Endothelial cell of umbilical vein (primary cell): Measurements from ENCODE around the gene SVIL. TPM values are rescaled to one million over a fixed set of nuclear protein-coding genes. Genes with fewer than 3 reads are reported as not detected.
"Not testable (repeated sequence)": the region's sequence is repeated elsewhere in the genome, so short reads cannot be mapped to it uniquely, and the experiment has no call there.

Experiments used
- BruUV-seq: library from RNA; stranded (reverse); fragments of 400-500 nt; replicated peaks from 2 replicates; lab custom pipeline; 2021; lab: Mats Ljungman, UMichigan
- CTCF ChIA-PET: fragments of 300-600, 350-600 bp; sonication (Branson Sonifier 250); formaldehyde crosslinking; loops from one replicate; lab custom pipeline; 2021; ENCODE audit warnings: antibody characterized with exemption, inconsistent platforms; lab: Charles Lee
- POLR2A ChIA-PET: fragments of 300-600, 350-600 bp; sonication (Branson Sonifier 250); formaldehyde crosslinking; loops from one replicate; lab custom pipeline; 2021; ENCODE audit warnings: antibody characterized with exemption, inconsistent platforms; lab: Charles Lee
- DNase-seq: peaks from one replicate; pipeline ENCODE4 v3.0.0-alpha.2; 2011; ENCODE audit warnings: low read depth, low spot score
- FAIRE-seq: peaks from 2 replicates; lab custom pipeline; 2011; peaks lifted over from hg19 to GRCh38; lab: Jason Lieb, UNC
- H2AFZ ChIP-seq: 2 replicates; pipeline ENCODE4 v1.6.0; 2012; ENCODE audit warnings: low read depth, low read length, control low read depth, inconsistent platforms
- H3K27ac ChIP-seq: 2 replicates; pipeline ENCODE4 v1.5.1; 2011; ENCODE audit warnings: low read depth, mild to moderate bottlenecking, control low read depth, low read length, moderate library complexity; ENCODE audit not compliant: insufficient read depth
- H3K27me3 ChIP-seq, 2 experiments: 2 replicates each; pipeline versions ENCODE4 v1.6.0 to v1.6.1; 2011; ENCODE audit warnings: low read length in 2 of 2, mixed read lengths in 1 of 2; ENCODE audit not compliant: control insufficient read depth in 2 of 2, insufficient read depth in 2 of 2
- H3K36me3 ChIP-seq, 2 experiments: 2 replicates in 1 of 2; 3 replicates in 1 of 2; pipeline ENCODE4 v1.5.1; 2011; ENCODE audit warnings: low read length in 2 of 2, mild to moderate bottlenecking in 1 of 2, moderate library complexity in 1 of 2; ENCODE audit not compliant: control insufficient read depth in 2 of 2, insufficient read depth in 2 of 2; ENCODE audit errors: extremely low read depth in 1 of 2
- H3K4me1 ChIP-seq: 3 replicates; pipeline ENCODE4 v1.5.1; 2011; ENCODE audit warnings: mild to moderate bottlenecking, low read length; ENCODE audit not compliant: control insufficient read depth, insufficient read depth; ENCODE audit errors: extremely low read depth
- H3K4me2 ChIP-seq: 2 replicates; pipeline ENCODE4 v1.6.1; 2011; ENCODE audit warnings: low read length, control low read depth, mixed read lengths; ENCODE audit not compliant: insufficient read depth
- H3K4me3 ChIP-seq, 3 experiments: fragments of 200-600 bp in 1 of 3; sonication (generic), shearing (Covaris generic) in 1 of 3; replicated peaks in 1 of 3; 2 replicates each; pipeline ENCODE4 v1.5.1; 2011 to 2016; ENCODE audit warnings: control low read depth in 3 of 3, low read length in 3 of 3, mild to moderate bottlenecking in 2 of 3, inconsistent platforms in 1 of 3, low read depth in 1 of 3, moderate library complexity in 1 of 3; ENCODE audit not compliant: insufficient read depth in 1 of 3
- H3K79me2 ChIP-seq: 2 replicates; pipeline ENCODE4 v1.6.0; 2012; ENCODE audit warnings: low read length, inconsistent platforms; ENCODE audit not compliant: control insufficient read depth, insufficient read depth
- H3K9ac ChIP-seq: replicated peaks from 2 replicates; pipeline ENCODE3; 2011; ENCODE audit warnings: low read length, control low read depth; ENCODE audit not compliant: insufficient read depth; ENCODE audit errors: extremely low read depth
- H3K9me1 ChIP-seq: replicated peaks from 3 replicates; pipeline ENCODE4 v1.6.0; 2011; ENCODE audit warnings: mild to moderate bottlenecking, low read length; ENCODE audit not compliant: control insufficient read depth, insufficient read depth; ENCODE audit errors: extremely low read depth
- H3K9me3 ChIP-seq: replicated peaks from 2 replicates; pipeline ENCODE4 v1.5.1; 2012; ENCODE audit warnings: low read length, inconsistent platforms; ENCODE audit not compliant: control insufficient read depth, insufficient read depth
- H4K20me1 ChIP-seq: replicated peaks from 2 replicates; pipeline ENCODE3; 2011; ENCODE audit warnings: mild to moderate bottlenecking, low read length; ENCODE audit not compliant: control insufficient read depth, insufficient read depth; ENCODE audit errors: extremely low read depth
- EZH2 ChIP-seq: IDR thresholded peaks from 2 replicates; pipeline ENCODE4 v1.6.1; 2012; ENCODE audit warnings: borderline replicate concordance, low read depth, mild to moderate bottlenecking, moderate library complexity, low read length, inconsistent platforms; ENCODE audit not compliant: severe bottlenecking
- FOS ChIP-seq: IDR thresholded peaks from 2 replicates; pipeline ENCODE4 v1.6.1; 2011; ENCODE audit warnings: mild to moderate bottlenecking, low read length, moderate library complexity, borderline replicate concordance; ENCODE audit not compliant: insufficient read depth
- GATA2 ChIP-seq: IDR thresholded peaks from 2 replicates; pipeline ENCODE4 v1.7.0; 2011; ENCODE audit warnings: low read depth, mild to moderate bottlenecking, moderate library complexity, mixed read lengths, low read length; ENCODE audit not compliant: insufficient read length, insufficient read depth
- JUN ChIP-seq: IDR thresholded peaks from 2 replicates; pipeline ENCODE4 v1.6.1; 2011; ENCODE audit warnings: borderline replicate concordance, low read depth; ENCODE audit not compliant: insufficient read length, insufficient read depth
- MYC ChIP-seq: IDR thresholded peaks from one replicate; pipeline ENCODE4 v1.6.1; 2011; ENCODE audit warnings: mild to moderate bottlenecking, low read depth, low read length
- POLR2A ChIP-seq: IDR thresholded peaks from 2 replicates; pipeline ENCODE4 v1.6.1; 2012; ENCODE audit warnings: low read depth, mild to moderate bottlenecking, control low read depth, low read length
- POLR2AphosphoS5 ChIP-seq: IDR thresholded peaks from 2 replicates; pipeline ENCODE4 v1.6.1; 2012; ENCODE audit warnings: low read depth, mild to moderate bottlenecking, control low read depth, low read length, moderate library complexity; ENCODE audit not compliant: insufficient read depth
- dilution Hi-C: fragments of 300-500 bp; cut with MboI; formaldehyde crosslinking; loops from one replicate; pipeline ENCODE4 v1.15.0; 2019; ENCODE audit warnings: low sequenced_read_pairs; ENCODE audit not compliant: extremely low pct_ligation_motif_present
- intact Hi-C: fragments of 100-400 bp; cut with micrococcal nuclease; formaldehyde crosslinking; loops from one replicate; pipeline ENCODE4 v1.10.0; 2022
- polyA plus RNA-seq, 4 experiments: library from polyadenylated mRNA; depleted of rRNA in 3 of 4; stranded (reverse) in 3 of 4; unstranded in 1 of 4; fragments of >200 nt; gene quantifications; 2 replicates each; pipeline versions ENCODE4 v1.2.1 to v1.2.3, GENCODE V29; 2011 to 2012; ENCODE audit warnings: missing spikeins in 1 of 4
- total RNA-seq: library from RNA; stranded (reverse); gene quantifications from 2 replicates; pipeline ENCODE4 v1.2.3, GENCODE V29; 2021
- TF ChIP-seq, protein P1 (sequence below), 2 donors: IDR thresholded peaks; 1 replicate in 1 of 2; 2 replicates in 1 of 2; pipeline ENCODE4 v1.5.1; 2011; ENCODE audit warnings: low read length in 2 of 2, mild to moderate bottlenecking in 2 of 2, moderate library complexity in 2 of 2, control low read depth in 1 of 2, inconsistent platforms in 1 of 2, low read depth in 1 of 2; ENCODE audit not compliant: insufficient read depth in 1 of 2; ENCODE audit errors: extremely low read depth in 1 of 2
- TF ChIP-seq, protein P2 (sequence below): IDR thresholded peaks from 2 replicates; pipeline ENCODE4 v1.6.1; 2011; ENCODE audit not compliant: insufficient read depth, insufficient read length

Gene SVIL
- total and polyA plus RNA-seq, 2 donors (not counting 3 experiments of a cell fraction or from before 2014, with no cell fraction given): 22.6 to 70.7 TPM

DNA sequence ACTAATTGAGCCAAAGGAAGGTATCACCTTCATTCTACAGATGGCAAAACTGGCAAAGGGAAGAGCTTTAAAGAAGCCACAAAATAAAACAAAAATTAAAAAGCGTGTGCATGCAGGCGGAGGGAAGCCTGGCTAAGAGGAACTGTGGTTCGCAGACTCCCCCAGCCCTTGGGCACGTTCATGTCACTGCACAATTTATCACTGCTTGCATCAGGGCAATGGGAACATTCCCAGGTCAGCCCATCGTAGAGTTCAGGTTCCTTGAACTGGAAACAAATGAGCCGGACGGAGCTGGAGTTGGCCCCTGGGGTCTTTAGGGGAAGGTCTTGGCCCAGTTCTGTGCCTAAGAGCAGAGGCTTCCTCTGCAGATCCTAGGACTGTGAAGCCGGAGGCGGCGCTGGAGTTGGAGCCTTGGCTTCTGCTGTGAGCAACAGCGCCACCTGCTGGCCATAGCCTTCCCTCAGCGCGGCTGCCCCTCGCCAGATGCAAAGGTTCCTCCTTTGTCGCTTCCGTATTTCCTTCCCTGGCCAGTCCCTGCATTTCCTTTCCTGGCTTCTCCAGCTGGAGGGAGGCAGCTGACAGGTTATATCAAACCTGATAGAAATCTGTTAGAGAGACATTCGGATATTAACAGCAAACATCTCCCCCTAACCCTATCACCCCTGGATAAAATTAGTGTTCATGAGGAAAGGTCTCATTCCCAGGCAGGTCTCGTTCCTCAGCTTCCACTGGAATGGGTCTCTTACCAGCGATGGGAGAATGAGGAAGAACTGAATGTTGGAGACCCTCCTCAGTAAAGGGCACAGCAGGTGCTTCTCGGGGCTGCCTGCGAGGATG, 185.8 kb downstream of the SVIL start:
- H3K27me3 ChIP-seq, H3K36me3 ChIP-seq, H3K4me1 ChIP-seq, H2AFZ ChIP-seq, H3K9me3 ChIP-seq, H3K9ac ChIP-seq, POLR2A ChIA-PET, H3K4me3 ChIP-seq, BruUV-seq, H3K27ac ChIP-seq, dilution Hi-C loops, H3K9me1 ChIP-seq, H3K79me2 ChIP-seq, H4K20me1 ChIP-seq: not testable (repeated sequence)
- peak overlapping the region; percentile 33 for H3K4me2 ChIP-seq
- CTCF ChIA-PET: interaction anchor here (0.5 to 1.7 kb wide), 5 partner anchors 24 to 74 kb away, joined by 3 to 9 read pairs (median 4); no protein-coding TSS in a partner anchor
- DNase-seq: peak; percentile 75
- intact Hi-C loops: loop anchor here (1.0 kb wide), 2 partner anchors 63 to 72 kb away; no protein-coding TSS in a partner anchor
- FAIRE-seq: peak; percentile 98
- TF ChIP-seq, protein P1, sequence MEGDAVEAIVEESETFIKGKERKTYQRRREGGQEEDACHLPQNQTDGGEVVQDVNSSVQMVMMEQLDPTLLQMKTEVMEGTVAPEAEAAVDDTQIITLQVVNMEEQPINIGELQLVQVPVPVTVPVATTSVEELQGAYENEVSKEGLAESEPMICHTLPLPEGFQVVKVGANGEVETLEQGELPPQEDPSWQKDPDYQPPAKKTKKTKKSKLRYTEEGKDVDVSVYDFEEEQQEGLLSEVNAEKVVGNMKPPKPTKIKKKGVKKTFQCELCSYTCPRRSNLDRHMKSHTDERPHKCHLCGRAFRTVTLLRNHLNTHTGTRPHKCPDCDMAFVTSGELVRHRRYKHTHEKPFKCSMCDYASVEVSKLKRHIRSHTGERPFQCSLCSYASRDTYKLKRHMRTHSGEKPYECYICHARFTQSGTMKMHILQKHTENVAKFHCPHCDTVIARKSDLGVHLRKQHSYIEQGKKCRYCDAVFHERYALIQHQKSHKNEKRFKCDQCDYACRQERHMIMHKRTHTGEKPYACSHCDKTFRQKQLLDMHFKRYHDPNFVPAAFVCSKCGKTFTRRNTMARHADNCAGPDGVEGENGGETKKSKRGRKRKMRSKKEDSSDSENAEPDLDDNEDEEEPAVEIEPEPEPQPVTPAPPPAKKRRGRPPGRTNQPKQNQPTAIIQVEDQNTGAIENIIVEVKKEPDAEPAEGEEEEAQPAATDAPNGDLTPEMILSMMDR (IDR thresholded peaks at IDR 0.05; ENCODE audit: extremely low read depth in 1 of 2, insufficient read depth in 1 of 2, low read depth in 1 of 2, low read length in 2 of 2): peak; percentile 42 to 80

DNA sequence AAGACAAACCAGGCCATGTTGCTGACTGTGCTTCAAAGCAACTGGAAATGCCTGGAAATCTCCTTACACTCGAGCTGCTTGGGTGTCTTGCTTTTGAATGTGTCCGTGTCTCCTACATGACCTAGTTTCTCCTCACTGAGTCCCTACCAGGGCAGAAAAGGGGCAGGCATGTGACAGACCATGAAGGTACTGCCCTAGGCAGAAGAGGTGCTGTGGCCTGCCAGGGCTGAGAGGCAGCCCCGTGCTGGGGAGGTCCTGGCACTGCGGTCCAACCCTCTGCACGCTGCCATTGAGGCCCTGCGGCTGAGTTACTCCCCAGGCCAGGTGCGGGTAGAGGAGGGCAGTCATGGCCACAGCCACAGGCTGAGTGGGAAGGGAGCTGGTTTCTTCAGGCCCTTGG, 186.6 kb downstream of the SVIL start:
- Histone ChIP-seq H3K36me3 (no peaks in the 10 kb centered on the region), H3K9me1 (no peaks in the 10 kb centered on the region), H3K4me3 (no peak overlapping the region), H3K79me2 (peaks cover 11% of the 10 kb centered on the region), H3K27ac (no peak overlapping the region), H3K9ac (no peak overlapping the region), H2AFZ (no peak overlapping the region), H3K27me3 (no peaks in the 10 kb centered on the region), H3K9me3 (no peaks in the 10 kb centered on the region), H4K20me1 (no peaks in the 10 kb centered on the region), H3K4me2 (no peak overlapping the region), H3K4me1 (no peaks in the 10 kb centered on the region)
- ChIA-PET POLR2A (no interaction called here), CTCF (interaction anchor here (0.5 to 1.7 kb wide), 7 partner anchors 23 to 143 kb away, joined by 3 to 9 read pairs (median 3); no protein-coding TSS in a partner anchor)
- no TSS peak for BruUV-seq
- dilution Hi-C loops (no loop called here), intact Hi-C loops (no loop called here)
- TF ChIP-seq EZH2: no peak
- no peak for TF ChIP-seq POLR2AphosphoS5
- no peak for TF ChIP-seq FOS
- TF ChIP-seq GATA2: no peak
- TF ChIP-seq, protein P2, sequence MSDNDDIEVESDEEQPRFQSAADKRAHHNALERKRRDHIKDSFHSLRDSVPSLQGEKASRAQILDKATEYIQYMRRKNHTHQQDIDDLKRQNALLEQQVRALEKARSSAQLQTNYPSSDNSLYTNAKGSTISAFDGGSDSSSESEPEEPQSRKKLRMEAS: no peak
- TF ChIP-seq MYC: no peak
- no peak for TF ChIP-seq JUN
- TF ChIP-seq, protein P1 (IDR thresholded peaks at IDR 0.05; ENCODE audit: extremely low read depth in 1 of 2, insufficient read depth in 1 of 2, low read depth in 1 of 2, low read length in 2 of 2): no peak
- TF ChIP-seq POLR2A: no peak
- DNase-seq (no peak), FAIRE-seq (no peak)
